Common myeloid progenitor, CD34-positive (primary cell): Measurements from ENCODE around the gene HOXB13.

Source experiments
- CTCF ChIA-PET: fragments of 350-600 bp; sonication (Branson Sonifier 250); formaldehyde crosslinking; loops from one replicate; lab custom pipeline; 2021; ENCODE audit warnings: antibody characterized with exemption; lab: Charles Lee
- POLR2A ChIA-PET: fragments of 350-600 bp; sonication (Branson Sonifier 250); formaldehyde crosslinking; loops from one replicate; lab custom pipeline; 2021; ENCODE audit warnings: antibody characterized with exemption; lab: Charles Lee
- DNase-seq, 3 donors: peaks; one replicate each; pipeline versions ENCODE4 v3.0.0 to v3.0.0-alpha.2; 2013
- H3K27ac ChIP-seq, 2 experiments: 1 replicate in 1 of 2; 2 replicates in 1 of 2; pipeline ENCODE4 v1.7.0; 2013; ENCODE audit warnings: inconsistent platforms in 2 of 2, low read length in 2 of 2, mild to moderate bottlenecking in 2 of 2, low read depth in 1 of 2, moderate library complexity in 1 of 2; ENCODE audit not compliant: severe bottlenecking in 2 of 2, insufficient read depth in 1 of 2, poor library complexity in 1 of 2
- H3K27me3 ChIP-seq, 5 experiments: replicated peaks in 2 of 5; 1 replicate in 3 of 5; 2 replicates in 2 of 5; pipeline versions ENCODE4 v1.6.1 to v1.7.0; 2013; ENCODE audit warnings: low read length in 4 of 5, mild to moderate bottlenecking in 2 of 5, moderate library complexity in 2 of 5, inconsistent platforms in 1 of 5; ENCODE audit not compliant: insufficient read depth in 5 of 5, control insufficient read depth in 4 of 5
- H3K36me3 ChIP-seq, 4 experiments: 1 replicate in 2 of 4; 2 replicates in 2 of 4; pipeline versions ENCODE4 v1.6.1 to v1.7.0; 2013; ENCODE audit warnings: low read length in 3 of 4, control low read depth in 1 of 4, mild to moderate bottlenecking in 1 of 4; ENCODE audit not compliant: control insufficient read depth in 4 of 4, insufficient read depth in 4 of 4
- H3K4me1 ChIP-seq, 4 experiments: 1 replicate in 3 of 4; 2 replicates in 1 of 4; pipeline versions ENCODE4 v1.6.1 to v1.7.1; 2013; ENCODE audit warnings: low read length in 3 of 4, mild to moderate bottlenecking in 3 of 4, control low read depth in 1 of 4, inconsistent platforms in 1 of 4, moderate library complexity in 1 of 4; ENCODE audit not compliant: control insufficient read depth in 4 of 4, insufficient read depth in 4 of 4; ENCODE audit errors: control extremely low read depth in 1 of 4
- H3K4me3 ChIP-seq, 7 experiments: 1 replicate in 4 of 7; 2 replicates in 3 of 7; pipeline versions ENCODE4 v1.5.1 to v1.7.0; 2013; ENCODE audit warnings: mild to moderate bottlenecking in 7 of 7, low read length in 6 of 7, moderate library complexity in 6 of 7, inconsistent platforms in 2 of 7, low read depth in 2 of 7, control low read depth in 1 of 7; ENCODE audit not compliant: insufficient read depth in 4 of 7, control insufficient read depth in 1 of 7; ENCODE audit errors: extremely low read depth in 1 of 7
- H3K9me3 ChIP-seq, 5 experiments: 1 replicate in 4 of 5; 2 replicates in 1 of 5; pipeline versions ENCODE4 v1.6.1 to v1.7.1; 2013; ENCODE audit warnings: low read length in 4 of 5, mild to moderate bottlenecking in 2 of 5, inconsistent platforms in 1 of 5, low read depth in 1 of 5, moderate library complexity in 1 of 5; ENCODE audit not compliant: control insufficient read depth in 4 of 5, insufficient read depth in 2 of 5; ENCODE audit errors: control extremely low read depth in 1 of 5
- WGBS: methylation state at CpG from one replicate; pipeline ENCODE4 v1.1.5; 2013; ENCODE audit not compliant: insufficient coverage; 5-methylcytosine and 5-hydroxymethylcytosine counted together

HOXB13 gene

GRCh38 chr17:48692049-48692448, 36.5 kb downstream of the HOXB13 start:
- whole genome bisulfite sequencing: no CpG with 5 or more reads among the region's 1 CpG
- Histone ChIP-seq H3K36me3 (no peaks in the 10 kb centered on the region), H3K4me1 (no peaks in the 10 kb centered on the region), H3K4me3 (no peak overlapping the region), H3K27ac (no peak overlapping the region), H3K27me3 (peaks cover 2 to 46% (median 19%) of the 10 kb centered on the region in 5 experiments), H3K9me3 (peaks cover 0 to 5% (median 4%) of the 10 kb centered on the region in 5 experiments)
- ChIA-PET POLR2A (no interaction called here), CTCF (interaction anchor here (1.2 to 1.9 kb wide), 2 partner anchors 11 to 13 kb away, joined by 3 to 6 read pairs; no protein-coding TSS in a partner anchor)
- no peak for DNase-seq

- DNase-seq: no peak
- Histone ChIP-seq H3K36me3 (no peaks in the 10 kb centered on the region), H3K4me3 (no peak overlapping the region), H3K4me1 (no peaks in the 10 kb centered on the region), H3K27me3 (peaks cover 2 to 38% (median 13%) of the 10 kb centered on the region in 5 experiments), H3K9me3 (peaks cover 0 to 5% (median 4%) of the 10 kb centered on the region in 5 experiments), H3K27ac (no peak overlapping the region)
- ChIA-PET CTCF (no interaction called here), POLR2A (no interaction called here)
- 100% methylated on average over 1 of the region's 5 CpGs for WGBS
These were observed 37.9 kb downstream of the HOXB13 start for GRCh38 chr17:48690655-48691054.

- Histone ChIP-seq H3K4me3 (no peak overlapping the region), H3K27me3 (peaks cover 0 to 44% (median 24%) of the 10 kb centered on the region in 5 experiments), H3K27ac (no peak overlapping the region), H3K36me3 (no peaks in the 10 kb centered on the region), H3K4me1 (peaks cover 0 to 4% (median 0%) of the 10 kb centered on the region in 4 experiments), H3K9me3 (no peaks in the 10 kb centered on the region)
- no peak for DNase-seq
- ChIA-PET CTCF (interaction anchor here (1.4 to 4.3 kb wide), 3 partner anchors 12 to 202 kb away, joined by 3 to 18 read pairs (median 6); no protein-coding TSS in a partner anchor), POLR2A (no interaction called here)
- WGBS: no CpG with 5 or more reads among the region's 1 CpG
These were observed 46.9 kb downstream of the HOXB13 start for GRCh38 chr17:48681609-48682008.

GRCh38 chr17:48679385-48680096, 49.0 kb downstream of the HOXB13 start:
- peaks cover 0 to 4% (median 0%) of the 10 kb centered on the region in 4 experiments for H3K4me1 ChIP-seq
- WGBS: 91% methylated on average over 4 of the region's 5 CpGs
- CTCF ChIA-PET: interaction anchor here (0.6 to 4.6 kb wide), 28 partner anchors 10 to 559 kb away, joined by 3 to 35 read pairs (median 4); no protein-coding TSS in a partner anchor
- no peaks in the 10 kb centered on the region for H3K36me3 ChIP-seq
- DNase-seq: no peak
- H3K27ac ChIP-seq: no peak overlapping the region
- no peaks in the 10 kb centered on the region for H3K9me3 ChIP-seq
- POLR2A ChIA-PET: no interaction called here
- H3K27me3 ChIP-seq: peaks cover 0 to 59% (median 21%) of the 10 kb centered on the region in 5 experiments
- H3K4me3 ChIP-seq: no peak overlapping the region

GRCh38 chr17:48678141-48678971, 50.2 kb downstream of the HOXB13 start:
- 8% methylated on average over 33 of the region's 41 CpGs for WGBS
- POLR2A ChIA-PET: interaction anchor here (0.6 kb wide), 1 partner anchor 9 kb away, joined by 4 read pairs; no protein-coding TSS in a partner anchor

GRCh38 chr17:48676963-48677558, 51.5 kb downstream of the HOXB13 start:
- Histone ChIP-seq H3K9me3 (no peaks in the 10 kb centered on the region), H3K27me3 (peaks cover 5 to 68% (median 19%) of the 10 kb centered on the region in 5 experiments), H3K27ac (no peak overlapping the region), H3K36me3 (no peaks in the 10 kb centered on the region), H3K4me1 (peaks cover 0 to 4% (median 0%) of the 10 kb centered on the region in 4 experiments), H3K4me3 (no peak overlapping the region)
- ChIA-PET CTCF (interaction anchor here (1.1 to 4.6 kb wide), 5 partner anchors 12 to 113 kb away, joined by 3 to 35 read pairs (median 8); no protein-coding TSS in a partner anchor), POLR2A (no interaction called here)
- 94% methylated on average over 4 of the region's 6 CpGs for WGBS
- DNase-seq: no peak

More at GRCh38 chr17:48678141-48678971, 50.2 kb downstream of the HOXB13 start:
- H3K36me3 ChIP-seq: no peaks in the 10 kb centered on the region
- CTCF ChIA-PET: interaction anchor here (0.7 to 4.6 kb wide), 36 partner anchors 8 to 464 kb away, joined by 3 to 35 read pairs (median 4); no protein-coding TSS in a partner anchor
- H3K27ac ChIP-seq: no peak overlapping the region
- peaks cover 3 to 62% (median 21%) of the 10 kb centered on the region in 5 experiments for H3K27me3 ChIP-seq
- H3K9me3 ChIP-seq: no peaks in the 10 kb centered on the region
- peak; percentile 51 to 70 (median 65) for DNase-seq
- peaks cover 0 to 4% (median 0%) of the 10 kb centered on the region in 4 experiments for H3K4me1 ChIP-seq
- H3K4me3 ChIP-seq: peak overlapping the region in 3 of 7 experiments; percentile 26 to 63 (median 30)
